A549 (cell line): ENCODE data around the gene SBF2. TPM values are rescaled to one million over a fixed set of nuclear protein-coding genes. Genes with fewer than 3 reads are reported as not detected.

Experiments used
- ATAC-seq, 2 experiments: fragments of 200-7000 bp in 1 of 2; fragments of >200 bp in 1 of 2; cut with Nextera tagmentation in 1 of 2; cut with Tn5 transposase in 1 of 2; 3 replicates each; pipeline versions ENCODE4 v1.8.0 to v1.9.1; 2018 to 2020; ENCODE audit warnings: mild to moderate bottlenecking in 1 of 2, moderate library complexity in 1 of 2
- CTCF ChIA-PET: fragments of 300-600 bp; sonication (Branson Sonifier 250); formaldehyde crosslinking; extraction: SDS; loops from one replicate; lab custom pipeline; 2021; ENCODE audit warnings: antibody characterized with exemption, inconsistent platforms; lab: Yijun Ruan, JAX
- POLR2A ChIA-PET: fragments of 350-600 bp; formaldehyde crosslinking; extraction: SDS; loops from one replicate; lab custom pipeline; 2021; ENCODE audit warnings: antibody characterized with exemption, inconsistent platforms; lab: Yijun Ruan, JAX
- DNase-seq, 2 experiments: peaks; one replicate each; pipeline versions ENCODE4 v3.0.0 to v3.0.0-alpha.2; 2011 to 2016; ENCODE audit warnings: low read depth in 1 of 2, low spot score in 1 of 2
- FAIRE-seq: peaks from 2 replicates; lab custom pipeline; 2011; peaks lifted over from hg19 to GRCh38; lab: Jason Lieb, UNC
- H3K27ac ChIP-seq, 2 experiments: fragments of >200 bp; sonication (Bioruptor Twin); formaldehyde crosslinking; 3 replicates each; pipeline ENCODE4 v1.5.1; 2016 to 2017
- H3K4me1 ChIP-seq: fragments of >200 bp; sonication (Bioruptor Twin); formaldehyde crosslinking; 3 replicates; pipeline ENCODE4 v1.6.1; 2016
- H3K4me2 ChIP-seq: fragments of >200 bp; sonication (Bioruptor Twin); formaldehyde crosslinking; 3 replicates; pipeline ENCODE4 v1.6.1; 2016
- H3K4me3 ChIP-seq: fragments of >200 bp; sonication (Bioruptor Twin); formaldehyde crosslinking; 3 replicates; pipeline ENCODE4 v1.5.1; 2016
- H3K9me3 ChIP-seq: fragments of >200 bp; sonication (Bioruptor Twin); formaldehyde crosslinking; 3 replicates; pipeline ENCODE4 v1.6.1; 2016
- BCL3 ChIP-seq: fragments of >200 bp; sonication (Bioruptor Twin); formaldehyde crosslinking; IDR thresholded peaks from 3 replicates; pipeline ENCODE4 v1.6.1; 2016
- BHLHE40 ChIP-seq: IDR thresholded peaks from 2 replicates; pipeline ENCODE4 v1.6.1; 2012; ENCODE audit warnings: low read depth, low read length, inconsistent platforms
- CBX8 ChIP-seq: fragments of 200-600 bp; sonication (generic); IDR thresholded peaks from 2 replicates; pipeline ENCODE4 v1.6.1; 2016
- CEBPB ChIP-seq, 2 experiments: fragments of >200 bp in 1 of 2; sonication (Bioruptor Twin) in 1 of 2; formaldehyde crosslinking in 1 of 2; IDR thresholded peaks; 2 replicates each; pipeline ENCODE4 v1.6.1; 2012 to 2016
- CHD2 ChIP-seq: fragments of 150-350 bp; IDR thresholded peaks from 2 replicates; pipeline ENCODE4 v1.6.1; 2014; ENCODE audit warnings: low read length; ENCODE audit not compliant: partially characterized antibody
- EHF ChIP-seq: fragments of 250-450 bp; sonication (Bioruptor Pico); IDR thresholded peaks from 2 replicates; pipeline ENCODE4 v1.5.0; 2020; ENCODE audit warnings: mild to moderate bottlenecking
- EP300 ChIP-seq, 2 experiments: fragments of >200 bp; sonication (Bioruptor Twin); formaldehyde crosslinking; IDR thresholded peaks; 2 replicates in 1 of 2; 3 replicates in 1 of 2; pipeline ENCODE4 v1.6.1; 2016 to 2017
- FOSL2 ChIP-seq, 2 experiments: fragments of 450-650 bp in 1 of 2; fragments of >200 bp in 1 of 2; sonication (Bioruptor Twin) in 1 of 2; formaldehyde crosslinking; IDR thresholded peaks; 2 replicates each; pipeline versions ENCODE4 v1.5.0 to v1.6.1; 2016 to 2020; ENCODE audit warnings: mild to moderate bottlenecking in 1 of 2, moderate library complexity in 1 of 2
- HEYL ChIP-seq: fragments of 250-450 bp; sonication (Bioruptor Pico); IDR thresholded peaks from 2 replicates; pipeline ENCODE4 v1.8.0; 2021; ENCODE audit warnings: mild to moderate bottlenecking, moderate library complexity
- HOXA7 ChIP-seq: fragments of 250-450 bp; sonication (Bioruptor Pico); IDR thresholded peaks from 2 replicates; pipeline ENCODE4 v1.5.0; 2020; ENCODE audit warnings: mild to moderate bottlenecking, moderate library complexity
- HOXB13 ChIP-seq: fragments of 250-450 bp; sonication (Bioruptor Pico); IDR thresholded peaks from 2 replicates; pipeline ENCODE4 v1.5.0; 2020; ENCODE audit warnings: low read depth, mild to moderate bottlenecking, moderate library complexity
- JUN ChIP-seq, 2 experiments: fragments of >200 bp; sonication (Bioruptor Twin); formaldehyde crosslinking; IDR thresholded peaks; 2 replicates in 1 of 2; 3 replicates in 1 of 2; pipeline ENCODE4 v1.6.1; 2016 to 2017
- JUNB ChIP-seq: fragments of >200 bp; sonication (Bioruptor Twin); formaldehyde crosslinking; IDR thresholded peaks from 2 replicates; pipeline ENCODE4 v1.6.1; 2016
- KDM5A ChIP-seq: fragments of 200-600 bp; sonication (generic); IDR thresholded peaks from 2 replicates; pipeline ENCODE4 v1.6.1; 2016; ENCODE audit warnings: antibody characterized with exemption, mild to moderate bottlenecking
- MAFK ChIP-seq: fragments of 450-650 bp; IDR thresholded peaks from 2 replicates; pipeline ENCODE4 v1.6.1; 2014; ENCODE audit not compliant: partially characterized antibody
- MAX ChIP-seq: IDR thresholded peaks from 2 replicates; pipeline ENCODE4 v1.6.1; 2012
- MAZ ChIP-seq: fragments of 150-350 bp; IDR thresholded peaks from 2 replicates; pipeline ENCODE4 v1.6.1; 2014; ENCODE audit warnings: antibody characterized with exemption, low read depth, low read length, borderline replicate concordance
- NFE2L2 ChIP-seq: fragments of 150-350 bp; conservative IDR thresholded peaks from 2 replicates; pipeline ENCODE4 v1.6.1; 2014; ENCODE audit warnings: low read length
- PBX3 ChIP-seq: IDR thresholded peaks from 2 replicates; pipeline ENCODE4 v1.6.1; 2012
- PHF8 ChIP-seq: fragments of 200-600 bp; sonication (generic); IDR thresholded peaks from 2 replicates; pipeline ENCODE4 v1.6.1; 2016; ENCODE audit warnings: low read depth, mild to moderate bottlenecking, antibody characterized with exemption, moderate library complexity, borderline replicate concordance
- RCOR1 ChIP-seq: fragments of 150-350 bp; IDR thresholded peaks from 2 replicates; pipeline ENCODE4 v1.6.1; 2014; ENCODE audit warnings: antibody characterized with exemption, low read length, low read depth
- TP53 ChIP-seq: fragments of 250-450 bp; sonication (Bioruptor Pico); IDR thresholded peaks from 2 replicates; pipeline ENCODE4 v1.5.0; 2021; ENCODE audit warnings: mild to moderate bottlenecking, moderate library complexity
- USF2 ChIP-seq: fragments of 450-650 bp; IDR thresholded peaks from 2 replicates; pipeline ENCODE4 v1.6.1; 2014; ENCODE audit warnings: antibody characterized with exemption
- ZNF302 ChIP-seq: fragments of 250-450 bp; sonication (Bioruptor Pico); IDR thresholded peaks from 2 replicates; pipeline ENCODE4 v1.9.0; 2021; ENCODE audit warnings: inconsistent platforms, mild to moderate bottlenecking, moderate library complexity
- WGBS: methylation state at CpG from one replicate; pipeline ENCODE4 v1.1.6; 2017; ENCODE audit errors: missing lambda C conversion rate; 5-methylcytosine and 5-hydroxymethylcytosine counted together
- polyA plus RNA-seq, 4 experiments: library from polyadenylated mRNA; depleted of rRNA in 3 of 4; stranded (reverse); fragments of >200 nt; fragmentation: RNase III in 1 of 4; extraction: RNeasy Plus Mini Kit Qiagen cat#74134 plus additional on column Dnase treatment in 1 of 4; gene quantifications; 2 replicates in 3 of 4; 3 replicates in 1 of 4; pipeline ENCODE4 v1.2.3, GENCODE V29; 2011 to 2017
- TF ChIP-seq, protein P1 (sequence below): IDR thresholded peaks from 2 replicates; pipeline ENCODE4 v1.6.1; 2012; ENCODE audit warnings: low read depth, borderline replicate concordance

The SBF2 gene
- polyA plus RNA-seq, 2 of the 4 experiments (the other 2 are of a cell fraction): 11.1 to 49.6 TPM

DNA sequence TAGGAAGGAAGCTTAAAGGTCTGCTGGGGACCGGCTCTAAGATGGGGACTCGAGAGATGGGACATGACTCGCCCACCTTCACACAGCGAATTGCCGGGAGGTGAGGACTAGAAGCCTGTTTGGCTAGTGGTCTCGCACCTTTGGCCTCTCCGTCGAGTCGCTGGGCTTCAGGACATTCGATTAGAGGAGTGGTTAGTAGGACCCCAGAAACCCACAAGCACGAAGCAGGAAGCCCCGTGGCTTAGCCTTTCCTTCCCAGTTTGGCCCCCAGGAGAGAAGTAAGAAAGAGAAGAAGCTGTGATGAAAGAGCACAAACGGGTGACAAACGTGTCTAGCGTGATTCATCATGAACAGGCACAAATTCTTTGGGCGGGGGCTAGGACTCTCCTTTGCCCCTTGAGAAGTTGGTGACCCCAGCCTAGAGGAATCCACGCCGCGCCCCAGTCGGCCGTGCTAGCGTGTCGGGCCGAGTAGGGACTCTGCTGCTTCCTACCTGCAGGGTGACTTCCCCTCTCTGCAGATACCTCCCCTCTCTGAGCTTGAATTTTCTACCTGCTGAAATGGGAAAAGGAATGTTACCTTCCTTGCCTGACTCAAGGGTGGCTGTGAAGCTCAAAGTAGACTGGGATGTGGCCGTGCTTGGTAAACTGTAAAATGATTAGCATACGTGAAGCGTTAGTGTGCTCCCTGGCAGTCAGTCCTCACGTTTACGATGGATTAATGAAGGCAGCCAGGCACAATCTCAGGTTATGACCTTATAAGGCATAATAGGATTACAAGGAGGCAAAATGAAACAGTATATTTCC lies 9.7 kb upstream of the SBF2 start:
- peaks cover 20% of the 10 kb centered on the region for H3K4me1 ChIP-seq
- TF ChIP-seq, protein P1, sequence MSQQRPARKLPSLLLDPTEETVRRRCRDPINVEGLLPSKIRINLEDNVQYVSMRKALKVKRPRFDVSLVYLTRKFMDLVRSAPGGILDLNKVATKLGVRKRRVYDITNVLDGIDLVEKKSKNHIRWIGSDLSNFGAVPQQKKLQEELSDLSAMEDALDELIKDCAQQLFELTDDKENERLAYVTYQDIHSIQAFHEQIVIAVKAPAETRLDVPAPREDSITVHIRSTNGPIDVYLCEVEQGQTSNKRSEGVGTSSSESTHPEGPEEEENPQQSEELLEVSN: 0 out of 2 replicates have a peak, but pooled peaks have one; percentile 4
- TF ChIP-seq MAX: peak; percentile 41; the same call in 1 of the 2 replicates
- TF ChIP-seq PBX3: 0 out of 2 replicates have a peak, but pooled peaks have one; percentile 29
- peak; percentile 28; the same call in 1 of the 2 replicates for TF ChIP-seq BHLHE40
- TF ChIP-seq NFE2L2: peak; percentile 60; the same call in 1 of the 2 replicates
- TF ChIP-seq FOSL2 (IDR thresholded peaks at IDR 0.05): no peak
- TF ChIP-seq FOSL2 (CRISPR knock-in tag; IDR thresholded peaks at IDR 0.05): peak; percentile 68
- 0 out of 5 replicates have a peak, but pooled peaks have one; percentile 11 to 16 for TF ChIP-seq JUN (IDR thresholded peaks at IDR 0.05)
- no peak for TF ChIP-seq HEYL
- peak in 1 of 2 experiments; percentile 45; a peak in 1 of 4 replicates for TF ChIP-seq CEBPB (IDR thresholded peaks at IDR 0.05)
- no peak for TF ChIP-seq KDM5A
- TF ChIP-seq HOXB13 (CRISPR knock-in tag): no peak
- peak; percentile 54 for TF ChIP-seq MAFK
- peak overlapping the region; percentile 94 for H3K27ac ChIP-seq
- ChIA-PET CTCF (interaction anchor here (0.6 to 11.0 kb wide), 34 partner anchors 8 to 691 kb away, joined by 3 to 188 read pairs (median 4); no protein-coding TSS in a partner anchor), POLR2A (interaction anchor here (0.7 to 5.0 kb wide), 23 partner anchors 8 to 843 kb away, joined by 3 to 53 read pairs (median 4); partner anchors contain the start of genes CTR9, EIF4G2 and ZNF143)
- no peaks in the 10 kb centered on the region for H3K9me3 ChIP-seq
- peak overlapping the region; percentile 75 for H3K4me3 ChIP-seq
- FAIRE-seq (no peak), ATAC-seq (peak; percentile 6 to 19; a peak in 4 of 6 replicates), DNase-seq (peak; percentile 55 to 78)
- H3K4me2 ChIP-seq: peak overlapping the region; percentile 92
- WGBS: 1% methylated on average over 29 of the region's 29 CpGs

GRCh38 chr11:10302744-10303557 lies 8.9 kb upstream of the SBF2 start:
- peaks cover 13% of the 10 kb centered on the region for H3K4me1 ChIP-seq
- H3K4me3 ChIP-seq: peak overlapping the region; percentile 75
- CTCF ChIA-PET: interaction anchor here (0.6 to 11.0 kb wide), 15 partner anchors 12 to 554 kb away, joined by 3 to 188 read pairs (median 5); no protein-coding TSS in a partner anchor
- POLR2A ChIA-PET: interaction anchor here (0.6 to 5.0 kb wide), 8 partner anchors 15 to 544 kb away, joined by 3 to 53 read pairs (median 3); partner anchors contain the start of genes CTR9 and EIF4G2
- no peak for FAIRE-seq
- peak; percentile 2 to 8; a peak in 3 of 6 replicates for ATAC-seq
- no peak for TF ChIP-seq EHF (CRISPR knock-in tag)
- TF ChIP-seq BCL3: no peak
- TF ChIP-seq MAFK: no peak
- no peak for TF ChIP-seq CBX8
- no peak for TF ChIP-seq MAZ
- TF ChIP-seq EP300 (IDR thresholded peaks at IDR 0.05): no peak
- TF ChIP-seq ZNF302: no peak
- no peak for TF ChIP-seq HOXA7 (CRISPR knock-in tag)
- TF ChIP-seq JUNB: no peak
- no peak for TF ChIP-seq RCOR1
- TF ChIP-seq USF2: 0 out of 2 replicates have a peak, but pooled peaks have one; percentile 2
- TF ChIP-seq JUN (IDR thresholded peaks at IDR 0.05): peak in 1 of 2 experiments; percentile 2; a peak in 1 of 5 replicates
- no peak for TF ChIP-seq TP53 (CRISPR knock-in tag)
- peak; percentile 68 for TF ChIP-seq MAX
- TF ChIP-seq, protein P1: peak; percentile 57; the same call in 1 of the 2 replicates
- no peak for TF ChIP-seq PHF8
- no peak for TF ChIP-seq CHD2
- DNase-seq: peak in 1 of 2 experiments; percentile 67
- H3K4me2 ChIP-seq: peak overlapping the region; percentile 92
- under 1% methylated on average over 53 of the region's 56 CpGs for WGBS
- peak overlapping the region; percentile 94 for H3K27ac ChIP-seq
- H3K9me3 ChIP-seq: no peaks in the 10 kb centered on the region
